Measurements from ENCODE around the gene SETBP1. TPM values are rescaled to one million over a fixed set of nuclear protein-coding genes. Genes with fewer than 3 reads are reported as not detected.

SETBP1 gene
- total RNA-seq, 1 experiment from 2014 or later = 0.05 TPM

- DNase-seq (ENCODE audit: low read depth, low spot score) (no peak), ATAC-seq (no peak)
- H4K20me1 ChIP-seq (ENCODE audit: insufficient read depth) = no peaks in the 10 kb centered on the region
- H3K36me3 ChIP-seq (ENCODE audit: control insufficient read depth in 1 of 2, insufficient read depth in 2 of 2, low read length in 2 of 2) = no peaks in the 10 kb centered on the region
- no peak overlapping the region for H3K27ac ChIP-seq (ENCODE audit: low read depth, low read length)
- no peak overlapping the region for H3K9ac ChIP-seq (ENCODE audit: low read length)
- H2AFZ ChIP-seq (ENCODE audit: low read depth, low read length, poor library complexity, severe bottlenecking) = no peak overlapping the region
- no peaks in the 10 kb centered on the region for H3K4me1 ChIP-seq (ENCODE audit: control insufficient read depth in 1 of 2, insufficient read depth in 2 of 2, low read length in 2 of 2)
- POLR2A ChIA-PET = no interaction called here
- H3K79me2 ChIP-seq (ENCODE audit: insufficient read depth, low read length) = no peaks in the 10 kb centered on the region
- CTCF ChIA-PET = no interaction called here
- intact Hi-C loops (cut with micrococcal nuclease) = no loop called here
- H3K27me3 ChIP-seq (ENCODE audit: insufficient read depth, low read length) = no peaks in the 10 kb centered on the region
- TF ChIP-seq RAD21 (IDR thresholded peaks at IDR 0.05; ENCODE audit: low read depth) (no peak), CBX3 (IDR thresholded peaks at IDR 0.05; ENCODE audit: low read depth) (no peak), MAX (IDR thresholded peaks at IDR 0.05) (no peak), POLR2A (IDR thresholded peaks at IDR 0.05; ENCODE audit: borderline replicate concordance, extremely low read depth, insufficient read depth, insufficient read length) (no peak), CEBPB (IDR thresholded peaks at IDR 0.05; ENCODE audit: low read depth) (no peak), SP1 (IDR thresholded peaks at IDR 0.05; ENCODE audit: low read depth) (no peak), JUND (IDR thresholded peaks at IDR 0.05) (no peak), YY1 (IDR thresholded peaks at IDR 0.05; ENCODE audit: extremely low read depth, insufficient replicate concordance, low read depth, low read length) (no peak), ATF3 (IDR thresholded peaks at IDR 0.05) (no peak), ZBTB33 (IDR thresholded peaks at IDR 0.05; ENCODE audit: extremely low read depth, insufficient replicate concordance, low read length) (no peak), ZFX (IDR thresholded peaks at IDR 0.05) (no peak), POLR2AphosphoS5 (IDR thresholded peaks at IDR 0.05; ENCODE audit: low read depth, low read length) (no peak), REST (IDR thresholded peaks at IDR 0.05; ENCODE audit: low read depth) (no peak)
- TF ChIP-seq, protein P1, sequence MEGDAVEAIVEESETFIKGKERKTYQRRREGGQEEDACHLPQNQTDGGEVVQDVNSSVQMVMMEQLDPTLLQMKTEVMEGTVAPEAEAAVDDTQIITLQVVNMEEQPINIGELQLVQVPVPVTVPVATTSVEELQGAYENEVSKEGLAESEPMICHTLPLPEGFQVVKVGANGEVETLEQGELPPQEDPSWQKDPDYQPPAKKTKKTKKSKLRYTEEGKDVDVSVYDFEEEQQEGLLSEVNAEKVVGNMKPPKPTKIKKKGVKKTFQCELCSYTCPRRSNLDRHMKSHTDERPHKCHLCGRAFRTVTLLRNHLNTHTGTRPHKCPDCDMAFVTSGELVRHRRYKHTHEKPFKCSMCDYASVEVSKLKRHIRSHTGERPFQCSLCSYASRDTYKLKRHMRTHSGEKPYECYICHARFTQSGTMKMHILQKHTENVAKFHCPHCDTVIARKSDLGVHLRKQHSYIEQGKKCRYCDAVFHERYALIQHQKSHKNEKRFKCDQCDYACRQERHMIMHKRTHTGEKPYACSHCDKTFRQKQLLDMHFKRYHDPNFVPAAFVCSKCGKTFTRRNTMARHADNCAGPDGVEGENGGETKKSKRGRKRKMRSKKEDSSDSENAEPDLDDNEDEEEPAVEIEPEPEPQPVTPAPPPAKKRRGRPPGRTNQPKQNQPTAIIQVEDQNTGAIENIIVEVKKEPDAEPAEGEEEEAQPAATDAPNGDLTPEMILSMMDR (IDR thresholded peaks at IDR 0.05 in 2 of 3, conservative IDR thresholded peaks at IDR 0.05 in 1 of 3; ENCODE audit: borderline replicate concordance in 1 of 3, insufficient read depth in 1 of 3, low read depth in 2 of 3, low read length in 2 of 3) = no peak
- no peak overlapping the region for H3K4me2 ChIP-seq (ENCODE audit: low read length)
- no peaks in the 10 kb centered on the region for H3K9me2 ChIP-seq (ENCODE audit: insufficient read depth)
- BruUV-seq (replicated peaks) = no TSS peak
- no peak overlapping the region for H3K4me3 ChIP-seq (replicated peaks in 1 of 2; ENCODE audit: low read depth in 1 of 2, low read length in 2 of 2)
- H3K9me3 ChIP-seq (ENCODE audit: control insufficient read depth in 1 of 2, insufficient read depth in 1 of 2, low read depth in 1 of 2, low read length in 2 of 2) = peaks cover 4 to 27% of the 10 kb centered on the region in 2 experiments; a peak in 2 of 4 replicates
- RAD21 ChIA-PET (ENCODE audit: low non-redundant PET in 1 of 2, low total read pairs in 2 of 2, uncharacterized antibody in 2 of 2, unreplicated experiment in 2 of 2) = no interaction called here
These were observed 392.9 kb downstream of the SETBP1 start for GRCh38 chr18:45073556-45073955.
